K562 (cell line): ENCODE results near the gene MPC2. TPM values are rescaled to one million over a fixed set of nuclear protein-coding genes. Genes with fewer than 3 reads are reported as not detected.
A peak's percentile ranks its signal among the peaks of the same experiment; 100 is the strongest.

Experiments
- E2F3 ChIP-seq: fragments of 250-450 bp; sonication (Bioruptor Pico); IDR thresholded peaks from 2 replicates; pipeline ENCODE4 v1.4.0; 2020; ENCODE audit warnings: mild to moderate bottlenecking
- EWSR1 ChIP-seq: fragments of 450-650 bp; IDR thresholded peaks from 2 replicates; pipeline ENCODE4 v1.6.1; 2018; ENCODE audit warnings: borderline replicate concordance, mild to moderate bottlenecking, low read depth, moderate library complexity; ENCODE audit not compliant: partially characterized antibody
- GABPA ChIP-seq: fragments of 200-800 bp; sonication (Bioruptor generic); conservative IDR thresholded peaks from 2 replicates; pipeline ENCODE4 v1.6.1; 2016; ENCODE audit warnings: low read depth, missing genetic modification characterization, missing compliant biosample characterization
- GABPB1 ChIP-seq: sonication (generic); formaldehyde crosslinking; IDR thresholded peaks from 2 replicates; pipeline ENCODE4 v1.8.0; 2022; ENCODE audit warnings: mild to moderate bottlenecking, missing genetic modification reagents
- HLTF ChIP-seq: fragments of 450-650 bp; IDR thresholded peaks from 2 replicates; pipeline ENCODE4 v1.6.1; 2016
- NCOR1 ChIP-seq: fragments of 450-650 bp; IDR thresholded peaks from 2 replicates; pipeline ENCODE4 v1.6.1; 2016; ENCODE audit warnings: mild to moderate bottlenecking, moderate library complexity
- NFYB ChIP-seq: IDR thresholded peaks from 2 replicates; pipeline ENCODE4 v1.6.1; 2011; ENCODE audit warnings: mild to moderate bottlenecking, moderate library complexity; ENCODE audit not compliant: insufficient read length; ENCODE audit errors: extremely low read depth
- PRPF4 ChIP-seq: fragments of 200-400 bp; formaldehyde crosslinking; IDR thresholded peaks from one replicate; pipeline ENCODE4 v1.6.1; 2017; ENCODE audit warnings: low read length, low read depth, mild to moderate bottlenecking; ENCODE audit not compliant: insufficient read depth, poor library complexity, severe bottlenecking
- RB1 ChIP-seq: fragments of 450-650 bp; IDR thresholded peaks from 2 replicates; pipeline ENCODE4 v1.6.1; 2017; ENCODE audit warnings: low read depth, mild to moderate bottlenecking
- RCOR1 ChIP-seq, 2 experiments: IDR thresholded peaks; 2 replicates each; pipeline ENCODE4 v1.6.1; 2012; ENCODE audit warnings: low read depth in 2 of 2, low read length in 2 of 2, borderline replicate concordance in 1 of 2, improper control_type of control experiment in 1 of 2
- SMAD2 ChIP-seq: fragments of 150-350 bp; IDR thresholded peaks from 2 replicates; pipeline ENCODE4 v1.6.1; 2014; ENCODE audit warnings: low read depth, mild to moderate bottlenecking, low read length
- SREBF1 ChIP-seq: fragments of 150-350 bp; IDR thresholded peaks from 2 replicates; pipeline ENCODE4 v1.6.1; 2014; ENCODE audit warnings: antibody characterized with exemption, low read depth, low read length, borderline replicate concordance
- SREBF2 ChIP-seq: sonication (generic); formaldehyde crosslinking; IDR thresholded peaks from 2 replicates; pipeline ENCODE4 v1.4.0; 2020; ENCODE audit warnings: mild to moderate bottlenecking, missing genetic modification reagents
- ZNF76 ChIP-seq: fragments of 250-450 bp; sonication (Bioruptor Pico); IDR thresholded peaks from 2 replicates; pipeline ENCODE4 v1.4.0; 2020; ENCODE audit warnings: mild to moderate bottlenecking, moderate library complexity, borderline replicate concordance
- polyA plus RNA-seq, 8 experiments: library from polyadenylated mRNA; depleted of rRNA in 4 of 8; stranded (reverse) in 5 of 8; unstranded in 3 of 8; fragments of >200 nt; fragmentation: Nextera tagmentation in 2 of 8; fragmentation: Illumina TruSeq in 1 of 8; extraction: Ambion mirVana in 2 of 8; extraction: Trizol in 1 of 8; gene quantifications; 2 replicates each; pipeline versions ENCODE4 v1.2.1 to v1.2.3, GENCODE V29; 2011 to 2014; ENCODE audit warnings: inconsistent platforms in 1 of 8, missing spikeins in 1 of 8
- total RNA-seq, 7 experiments: library from RNA; depleted of rRNA in 6 of 7; stranded (reverse); fragments of >200 nt in 6 of 7; fragmentation: Illumina TruSeq in 2 of 7; extraction: Trizol in 2 of 7; gene quantifications; 2 replicates each; pipeline versions ENCODE4 v1.2.1 to v1.2.3, GENCODE V29; 2011 to 2021; ENCODE audit warnings: low replicate concordance in 1 of 7
- TF ChIP-seq, protein P1 (sequence below): fragments of 450-650 bp; formaldehyde crosslinking; IDR thresholded peaks from 2 replicates; pipeline ENCODE4 v1.4.0; 2022; ENCODE audit warnings: missing genetic modification characterization
- TF ChIP-seq, protein P2 (sequence below), 2 experiments: fragments of 450-650 bp; conservative IDR thresholded peaks; 2 replicates each; pipeline ENCODE4 v1.6.1; 2017; ENCODE audit warnings: mild to moderate bottlenecking in 2 of 2, moderate library complexity in 2 of 2
- TF ChIP-seq, protein P3 (sequence below): fragments of 200-800 bp; sonication (Bioruptor generic); IDR thresholded peaks from 2 replicates; pipeline ENCODE4 v1.6.1; 2017; ENCODE audit warnings: missing genetic modification characterization, missing compliant biosample characterization

The MPC2 gene
- total and polyA plus RNA-seq, 9 of the 15 experiments (the other 6 are each of a cell fraction or from before 2014, with no cell fraction given): 70.7 to 179 (median 144) TPM

DNA sequence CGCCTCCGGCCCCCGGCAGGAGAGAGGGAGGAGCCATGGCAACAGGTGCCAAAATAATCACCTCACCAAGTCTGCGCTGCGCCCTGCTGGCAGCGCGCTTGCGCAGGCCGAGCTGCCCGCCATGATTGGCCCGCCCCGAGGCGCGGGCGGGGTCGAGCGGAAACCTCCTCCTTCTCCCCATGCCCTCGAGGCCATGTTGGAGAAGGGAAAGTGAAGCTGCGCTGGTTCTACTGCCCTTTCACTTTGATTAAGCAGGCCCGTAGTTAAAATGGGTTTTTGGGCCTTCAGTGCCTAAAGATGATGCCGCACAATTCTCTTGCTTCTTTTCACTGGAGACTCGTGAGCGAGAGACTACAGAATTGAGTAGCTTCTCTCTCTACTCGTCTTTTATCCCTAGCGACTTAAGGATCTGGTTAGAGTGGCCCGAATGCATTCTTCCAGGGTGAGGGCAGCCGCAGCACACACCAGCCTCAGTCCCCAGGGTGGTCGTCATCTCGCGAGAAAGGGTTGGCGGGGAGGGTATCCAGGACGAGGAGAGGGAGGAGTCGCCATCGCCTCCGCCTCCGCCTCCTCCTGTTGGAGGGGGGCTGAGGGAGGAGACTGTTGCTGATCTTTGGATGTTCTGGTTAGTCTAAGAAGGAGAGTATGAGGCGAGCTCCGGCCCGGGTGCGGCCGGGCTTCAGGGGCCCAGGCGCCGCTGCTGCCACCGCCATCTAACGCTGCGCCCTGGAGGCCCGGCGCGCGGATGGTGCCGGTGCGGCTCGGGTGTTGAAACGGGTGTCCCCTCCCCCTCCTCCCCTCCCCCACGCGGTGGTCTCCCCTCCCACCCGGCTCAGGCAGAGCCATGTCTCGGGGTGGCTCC is 573 bp downstream of the MPC2 start, which contains the start of gene DCAF6 (continued):
- no peak for TF ChIP-seq SMAD2
- TF ChIP-seq PRPF4: peak; percentile 97
- TF ChIP-seq SREBF2 (CRISPR knock-in tag): no peak
- 0 out of 2 replicates have a peak, but pooled peaks have one; percentile 15 for TF ChIP-seq ZNF76
- peak; percentile 45; the same call in 1 of the 2 replicates for TF ChIP-seq NCOR1
- peak; percentile 45 for TF ChIP-seq NFYB
- peak; percentile 80 for TF ChIP-seq E2F3
- TF ChIP-seq SREBF1: 0 out of 2 replicates have a peak, but pooled peaks have one; percentile 48
- no peak for TF ChIP-seq EWSR1
- TF ChIP-seq RB1: peak; percentile 1; the same call in 1 of the 2 replicates
- TF ChIP-seq, protein P1, sequence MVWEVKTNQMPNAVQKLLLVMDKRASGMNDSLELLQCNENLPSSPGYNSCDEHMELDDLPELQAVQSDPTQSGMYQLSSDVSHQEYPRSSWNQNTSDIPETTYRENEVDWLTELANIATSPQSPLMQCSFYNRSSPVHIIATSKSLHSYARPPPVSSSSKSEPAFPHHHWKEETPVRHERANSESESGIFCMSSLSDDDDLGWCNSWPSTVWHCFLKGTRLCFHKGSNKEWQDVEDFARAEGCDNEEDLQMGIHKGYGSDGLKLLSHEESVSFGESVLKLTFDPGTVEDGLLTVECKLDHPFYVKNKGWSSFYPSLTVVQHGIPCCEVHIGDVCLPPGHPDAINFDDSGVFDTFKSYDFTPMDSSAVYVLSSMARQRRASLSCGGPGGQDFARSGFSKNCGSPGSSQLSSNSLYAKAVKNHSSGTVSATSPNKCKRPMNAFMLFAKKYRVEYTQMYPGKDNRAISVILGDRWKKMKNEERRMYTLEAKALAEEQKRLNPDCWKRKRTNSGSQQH (CRISPR knock-in tag): peak; percentile 90
- TF ChIP-seq, protein P2, sequence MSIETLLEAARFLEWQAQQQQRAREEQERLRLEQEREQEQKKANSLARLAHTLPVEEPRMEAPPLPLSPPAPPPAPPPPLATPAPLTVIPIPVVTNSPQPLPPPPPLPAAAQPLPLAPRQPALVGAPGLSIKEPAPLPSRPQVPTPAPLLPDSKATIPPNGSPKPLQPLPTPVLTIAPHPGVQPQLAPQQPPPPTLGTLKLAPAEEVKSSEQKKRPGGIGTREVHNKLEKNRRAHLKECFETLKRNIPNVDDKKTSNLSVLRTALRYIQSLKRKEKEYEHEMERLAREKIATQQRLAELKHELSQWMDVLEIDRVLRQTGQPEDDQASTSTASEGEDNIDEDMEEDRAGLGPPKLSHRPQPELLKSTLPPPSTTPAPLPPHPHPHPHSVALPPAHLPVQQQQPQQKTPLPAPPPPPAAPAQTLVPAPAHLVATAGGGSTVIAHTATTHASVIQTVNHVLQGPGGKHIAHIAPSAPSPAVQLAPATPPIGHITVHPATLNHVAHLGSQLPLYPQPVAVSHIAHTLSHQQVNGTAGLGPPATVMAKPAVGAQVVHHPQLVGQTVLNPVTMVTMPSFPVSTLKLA (conservative IDR thresholded peaks at IDR 0.05): peak; percentile 67 to 77
- TF ChIP-seq, protein P3, sequence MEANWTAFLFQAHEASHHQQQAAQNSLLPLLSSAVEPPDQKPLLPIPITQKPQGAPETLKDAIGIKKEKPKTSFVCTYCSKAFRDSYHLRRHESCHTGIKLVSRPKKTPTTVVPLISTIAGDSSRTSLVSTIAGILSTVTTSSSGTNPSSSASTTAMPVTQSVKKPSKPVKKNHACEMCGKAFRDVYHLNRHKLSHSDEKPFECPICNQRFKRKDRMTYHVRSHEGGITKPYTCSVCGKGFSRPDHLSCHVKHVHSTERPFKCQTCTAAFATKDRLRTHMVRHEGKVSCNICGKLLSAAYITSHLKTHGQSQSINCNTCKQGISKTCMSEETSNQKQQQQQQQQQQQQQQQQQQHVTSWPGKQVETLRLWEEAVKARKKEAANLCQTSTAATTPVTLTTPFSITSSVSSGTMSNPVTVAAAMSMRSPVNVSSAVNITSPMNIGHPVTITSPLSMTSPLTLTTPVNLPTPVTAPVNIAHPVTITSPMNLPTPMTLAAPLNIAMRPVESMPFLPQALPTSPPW (CRISPR knock-in tag): peak; percentile 95
- TF ChIP-seq RCOR1 (IDR thresholded peaks at IDR 0.05; ENCODE audit: borderline replicate concordance in 1 of 2, low read depth in 2 of 2, low read length in 2 of 2): peak in 1 of 2 experiments; percentile 71; a peak in 2 of 4 replicates
- 0 out of 2 replicates have a peak, but pooled peaks have one; percentile 19 for TF ChIP-seq HLTF
- TF ChIP-seq GABPB1 (CRISPR knock-in tag): peak; percentile 77
- peak; percentile 76 for TF ChIP-seq GABPA (tag)
